ELR (cell line): ENCODE measurements around the gene NANP.
"Not testable (repeated sequence)": the region's sequence is repeated elsewhere in the genome, so short reads cannot be mapped to it uniquely, and the experiment has no call there.

ENCODE experiments used
- DNase-seq: peaks from one replicate; pipeline ENCODE4 v3.0.0-alpha.2; 2015; ENCODE audit warnings: low read depth

NANP gene

GRCh38 chr20:25606094-25606695 lies 17.6 kb downstream of the NANP start:
- DNase-seq = no peak

DNA sequence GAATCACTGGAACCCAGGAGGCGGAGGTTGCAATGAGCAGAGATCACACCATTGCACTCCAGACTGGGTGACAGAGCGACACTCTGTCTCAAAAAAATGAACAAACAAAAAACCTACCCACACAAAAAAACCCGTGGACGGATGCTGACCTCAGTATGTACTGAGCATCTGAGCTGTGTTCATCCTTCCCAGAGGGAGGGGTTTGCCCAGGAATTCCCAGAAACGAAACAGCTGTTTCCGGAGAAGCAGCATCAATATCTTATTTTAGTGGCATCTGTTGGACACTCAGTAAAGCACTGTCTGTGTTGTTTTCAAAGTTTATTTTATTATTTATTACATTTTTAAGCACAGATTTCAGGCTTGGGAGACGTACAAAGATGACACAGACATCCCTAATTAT lies 18.7 kb downstream of the NANP start:
- DNase-seq = no peak

- DNase-seq = no peak
Measured at GRCh38 chr20:25604611-25605010, 19.2 kb downstream of the NANP start.

DNA sequence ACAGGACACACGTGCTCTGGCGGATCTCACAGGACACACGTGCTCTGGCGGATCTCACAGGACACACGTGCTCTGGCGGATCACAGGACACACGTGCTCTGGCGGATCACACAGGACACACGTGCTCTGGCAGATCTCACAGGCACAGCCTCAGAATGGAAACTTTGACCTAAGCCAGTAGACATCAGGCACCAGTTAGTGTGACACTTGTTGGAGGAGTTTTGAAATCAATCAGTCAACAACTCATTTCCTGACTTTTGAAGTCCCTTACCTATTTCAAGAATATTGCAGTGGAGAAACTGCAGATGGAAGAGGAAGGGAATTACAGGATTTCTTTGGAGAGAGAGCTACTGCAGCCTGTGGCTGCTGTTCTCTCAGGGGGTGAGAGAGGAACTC lies 20.9 kb downstream of the NANP start:
- not testable (repeated sequence) for DNase-seq

GRCh38 chr20:25602191-25602913 lies 21.5 kb downstream of the NANP start:
- not testable (repeated sequence) for DNase-seq

- DNase-seq = no peak
Measured at GRCh38 chr20:25601659-25602058, 22.2 kb downstream of the NANP start.

- DNase-seq = no peak
Measured at GRCh38 chr20:25600632-25601031, 23.2 kb downstream of the NANP start.

DNA sequence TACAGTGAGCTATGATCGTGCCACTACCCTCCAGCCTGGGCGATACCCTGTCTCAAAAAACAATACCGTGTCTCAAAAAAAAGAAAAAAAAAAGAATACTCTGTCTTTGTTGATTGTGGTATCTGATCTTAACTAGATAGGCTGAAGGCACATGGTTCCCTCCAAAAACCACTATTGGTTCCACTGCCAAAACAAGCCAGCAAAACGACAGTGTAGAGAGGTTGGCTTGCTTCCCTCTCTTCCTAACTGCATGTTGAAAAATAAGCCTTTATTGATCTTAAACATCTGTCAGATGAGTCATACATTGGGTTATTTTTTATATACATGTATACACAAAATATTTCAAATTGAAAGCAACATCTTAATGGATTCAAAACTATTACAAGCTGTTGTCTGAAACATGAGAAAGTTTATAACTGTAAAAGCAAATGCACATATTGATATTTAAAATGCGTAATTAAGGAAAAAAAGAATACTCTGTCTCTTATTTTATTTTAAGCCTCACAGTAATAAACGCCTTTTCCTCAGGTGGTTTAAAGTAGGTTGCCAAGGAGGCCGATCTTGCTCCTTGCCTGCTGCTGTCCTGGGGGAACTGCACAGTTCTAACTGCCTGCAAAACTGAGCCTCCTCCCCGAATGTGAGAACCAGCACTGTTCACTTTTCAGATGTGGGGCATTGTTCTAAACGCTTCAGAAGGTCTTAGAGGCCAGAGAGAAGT lies 31.5 kb downstream of the NANP start:
- DNase-seq = no peak

- DNase-seq = not testable (repeated sequence)
Measured at GRCh38 chr20:25590778-25591177, 33.0 kb downstream of the NANP start.

- DNase-seq = no peak
Measured at GRCh38 chr20:25588491-25588890, 35.3 kb downstream of the NANP start.

GRCh38 chr20:25587536-25587935 lies 36.3 kb downstream of the NANP start:
- DNase-seq = no peak

DNA sequence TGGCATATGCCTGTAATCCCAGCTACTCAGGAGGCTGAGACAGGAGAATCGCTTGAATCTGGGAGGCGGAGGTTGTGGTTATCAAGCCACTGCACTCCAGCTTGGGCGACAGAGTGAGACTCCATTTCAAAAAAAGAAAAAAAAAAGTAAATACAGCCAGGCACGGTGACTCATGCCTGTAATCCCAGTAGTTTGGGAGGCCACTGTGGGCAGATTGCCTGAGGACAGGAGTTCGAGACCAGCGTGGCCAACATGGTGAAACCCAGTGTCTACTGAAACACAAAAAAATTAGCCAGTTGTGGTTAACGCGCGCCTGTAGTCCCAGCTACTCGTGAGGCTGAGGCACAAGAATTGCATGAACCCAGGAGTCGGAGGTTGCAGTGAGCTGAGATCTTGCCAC lies 36.9 kb downstream of the NANP start:
- peak; percentile 32 for DNase-seq

- DNase-seq = peak; percentile 69
Measured at GRCh38 chr20:25584905-25585704, 38.7 kb downstream of the NANP start, which contains the start of gene NINL. NINL (minus strand) TSS chr20:25585531; CDS start chr20:25526587, 58,944 bp downstream.

GRCh38 chr20:25583607-25584006 lies 40.2 kb downstream of the NANP start:
- DNase-seq = not testable (repeated sequence)

GRCh38 chr20:25580711-25581110 lies 43.1 kb downstream of the NANP start:
- DNase-seq = no peak

DNA sequence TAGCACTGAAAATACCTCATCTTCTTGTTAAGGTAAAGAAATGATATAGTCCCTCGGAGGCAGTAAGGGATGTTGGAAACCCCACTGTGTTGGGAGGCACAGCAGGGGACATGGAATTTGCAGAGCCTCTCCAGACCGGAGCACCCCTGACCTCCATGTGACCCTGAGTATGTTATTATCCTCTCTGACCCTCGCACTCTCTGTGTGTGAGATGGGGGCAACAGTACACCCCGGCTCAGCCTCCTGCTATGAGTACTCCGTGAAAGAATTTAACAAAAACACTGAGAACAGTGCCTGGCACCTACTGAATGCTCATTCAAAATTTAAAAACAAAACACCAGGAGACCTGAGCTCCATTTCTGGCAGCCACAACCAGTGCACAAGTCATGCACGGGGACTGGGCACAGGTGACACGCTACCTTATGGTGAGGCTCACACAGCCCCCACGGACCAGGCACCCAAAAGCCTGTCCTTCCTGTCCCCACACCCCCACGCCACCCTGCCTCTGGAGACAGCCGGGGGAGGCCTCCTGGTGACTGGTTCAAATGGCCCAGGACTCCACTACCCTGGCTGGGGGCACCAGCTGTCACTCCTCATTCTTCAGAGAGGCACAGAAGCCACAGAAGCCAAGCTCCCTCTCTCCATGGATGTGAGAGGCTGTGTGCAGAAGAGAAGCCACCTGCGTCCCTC lies 44.6 kb downstream of the NANP start:
- no peak for DNase-seq

DNA sequence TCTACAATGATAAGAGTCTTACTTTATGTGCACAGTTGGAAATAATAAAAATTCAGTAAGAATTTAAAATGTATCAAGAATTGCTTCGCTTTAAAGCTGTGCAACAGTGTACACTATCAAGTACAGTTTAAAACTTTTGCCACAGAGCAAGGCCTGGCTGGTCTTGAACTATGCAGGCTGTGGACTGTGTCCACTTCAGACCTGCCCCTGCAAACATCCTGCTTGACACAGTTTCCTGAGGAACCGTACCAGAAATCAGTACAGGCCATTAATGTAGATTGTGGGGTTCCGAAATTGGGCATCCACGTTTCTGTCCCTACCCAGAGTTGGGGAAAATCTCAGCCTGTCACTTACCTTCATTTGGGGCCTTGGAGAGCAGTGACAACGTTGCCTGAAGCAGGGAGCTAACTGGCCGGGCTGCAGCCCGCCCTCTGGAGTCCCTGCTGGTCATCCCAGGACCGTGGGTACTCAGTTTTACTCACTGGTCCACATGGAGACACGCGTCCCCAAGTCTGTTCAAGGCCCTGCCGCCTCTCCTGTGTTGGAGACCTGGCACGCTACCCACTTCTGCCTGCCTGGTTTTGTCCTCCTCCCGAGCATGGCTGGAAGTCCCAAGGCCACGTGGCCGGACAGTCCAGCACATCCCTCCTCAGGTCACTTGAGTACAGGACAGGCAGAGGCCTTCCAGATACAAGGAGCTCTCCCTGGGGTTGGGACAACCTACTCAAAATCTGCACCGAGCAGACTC lies 46.9 kb downstream of the NANP start:
- DNase-seq = no peak

DNA sequence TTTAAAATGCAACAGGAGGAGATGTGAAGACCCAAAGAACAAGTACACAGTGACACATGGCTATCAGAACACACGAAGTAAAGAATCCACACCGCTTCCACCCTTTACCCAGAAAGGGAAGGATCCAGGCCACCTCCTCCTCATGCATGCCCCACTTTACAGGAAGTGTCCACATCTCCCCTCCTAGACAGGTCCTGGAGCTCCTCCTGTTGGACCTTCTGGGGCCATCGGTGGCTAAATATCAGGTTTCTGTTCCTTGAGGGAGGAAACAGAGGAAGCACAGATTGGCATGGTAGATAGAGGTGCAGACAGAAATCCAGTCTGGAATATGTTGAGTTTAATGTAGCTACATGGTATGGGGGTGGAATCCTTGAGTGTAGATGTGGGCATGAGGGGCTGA lies 49.4 kb downstream of the NANP start:
- peak; percentile 38 for DNase-seq

DNA sequence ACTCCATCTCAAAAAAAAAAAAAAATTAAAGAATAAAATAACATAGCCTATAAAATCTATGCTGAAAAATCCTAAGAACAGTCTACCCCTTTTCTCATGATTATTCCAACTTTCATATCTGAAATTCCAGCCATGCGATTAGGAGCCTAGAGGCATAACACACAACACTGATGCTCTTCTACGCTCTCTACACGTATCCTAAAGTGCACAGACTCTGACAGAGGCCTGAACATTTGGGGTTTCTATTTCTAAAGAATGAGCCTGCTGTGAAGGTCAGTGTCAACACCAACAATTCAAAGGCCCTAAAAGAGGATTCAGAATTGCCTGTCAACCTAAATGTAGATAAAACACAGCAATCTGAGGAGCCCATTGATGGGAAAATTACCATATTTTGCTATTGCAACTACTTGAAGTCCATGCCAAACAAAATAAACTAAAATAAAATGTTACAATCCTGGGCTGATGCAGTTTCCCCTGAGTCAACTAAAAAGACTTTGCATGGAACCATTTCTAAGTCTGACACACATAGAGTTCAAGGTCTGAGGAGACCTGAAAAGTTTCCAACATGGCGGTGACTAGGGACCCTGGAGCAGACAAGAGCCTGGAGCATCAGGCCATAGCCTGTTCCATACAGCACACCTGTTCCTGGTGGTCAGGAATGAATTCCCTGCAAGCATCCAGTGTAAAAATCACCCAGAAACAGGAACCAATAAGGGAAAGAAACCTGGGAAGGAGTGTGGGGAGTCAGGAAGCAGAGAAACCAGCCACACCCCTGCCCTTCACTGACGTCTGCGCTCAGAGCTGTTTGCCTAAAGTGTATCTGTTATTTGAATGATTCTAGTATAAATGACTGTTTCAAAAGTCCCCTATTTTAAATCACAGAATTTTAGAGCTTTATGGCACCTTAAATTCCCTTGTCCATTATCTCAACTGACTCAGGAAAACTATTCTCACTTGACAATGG lies 50.2 kb downstream of the NANP start:
- DNase-seq = no peak

- DNase-seq = no peak
Measured at GRCh38 chr20:25571817-25572216, 52.0 kb downstream of the NANP start.
